KMS-11 (cell line): ENCODE data around the gene TUT4.

Experiments
- H2AFZ ChIP-seq: fragments of 200-600 bp; sonication (generic); 2 replicates; pipeline ENCODE4 v1.6.1; 2016; ENCODE audit warnings: antibody characterized with exemption, mixed run types, low read depth
- H3K27ac ChIP-seq: fragments of 200-600 bp; sonication (generic); 2 replicates; pipeline ENCODE4 v1.6.1; 2016; ENCODE audit warnings: mild to moderate bottlenecking, mixed run types
- H3K27me3 ChIP-seq: fragments of 200-600 bp; sonication (generic); 2 replicates; pipeline ENCODE4 v1.6.1; 2017; ENCODE audit warnings: mild to moderate bottlenecking, low read depth, mixed run types, moderate library complexity; ENCODE audit not compliant: insufficient read depth
- H3K36me3 ChIP-seq: fragments of 200-600 bp; sonication (generic); 2 replicates; pipeline ENCODE4 v1.6.1; 2017; ENCODE audit warnings: mild to moderate bottlenecking, mixed run types; ENCODE audit not compliant: insufficient read depth
- H3K4me1 ChIP-seq: fragments of 200-600 bp; sonication (generic); 2 replicates; pipeline ENCODE4 v1.6.1; 2016; ENCODE audit warnings: mild to moderate bottlenecking, low read depth, mixed run types; ENCODE audit not compliant: poor library complexity, severe bottlenecking
- H3K4me2 ChIP-seq: fragments of 200-600 bp; sonication (generic); 2 replicates; pipeline ENCODE4 v1.7.0; 2016; ENCODE audit warnings: mild to moderate bottlenecking, mixed run types
- H3K4me3 ChIP-seq: fragments of 200-600 bp; sonication (generic); IDR thresholded peaks from 2 replicates; pipeline ENCODE4 v1.6.1; 2017; ENCODE audit warnings: low read depth, low read length, mixed read lengths; ENCODE audit not compliant: insufficient read depth
- H3K79me2 ChIP-seq: fragments of 200-600 bp; sonication (generic); 2 replicates; pipeline ENCODE4 v1.6.1; 2016; ENCODE audit warnings: low read depth, mixed run types; ENCODE audit not compliant: insufficient read depth
- H3K9ac ChIP-seq: fragments of 200-600 bp; sonication (generic); 2 replicates; pipeline ENCODE4 v1.6.1; 2016; ENCODE audit warnings: mild to moderate bottlenecking, mixed run types
- H4K20me1 ChIP-seq: fragments of 200-600 bp; sonication (generic); 2 replicates; pipeline ENCODE4 v1.6.1; 2016; ENCODE audit warnings: mild to moderate bottlenecking, mixed run types; ENCODE audit not compliant: insufficient read depth
- TF ChIP-seq, protein P1 (sequence below): fragments of 200-600 bp; sonication (generic); conservative IDR thresholded peaks from 2 replicates; pipeline ENCODE4 v1.6.1; 2017; ENCODE audit warnings: low read depth, mild to moderate bottlenecking, antibody characterized with exemption, low read length, moderate library complexity, mixed read lengths

Gene TUT4

DNA sequence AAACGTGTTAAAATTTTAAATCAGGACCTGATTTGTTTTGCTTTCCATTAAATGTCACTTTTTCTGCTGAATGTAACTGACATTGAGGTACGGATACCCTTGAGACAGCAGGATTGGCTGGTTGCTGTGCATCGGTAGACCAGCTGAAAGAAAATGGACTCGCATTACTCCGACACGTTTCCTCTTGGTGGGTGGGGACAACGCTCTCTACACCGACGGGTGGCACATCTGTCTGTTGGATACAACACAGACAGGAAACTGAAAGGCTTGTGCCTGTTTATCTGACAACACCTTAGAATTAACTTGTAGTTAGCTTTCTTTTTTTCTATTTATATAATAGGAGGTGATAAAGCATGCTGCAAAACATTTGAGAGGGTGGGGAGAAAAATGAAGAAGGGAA, 129.1 kb downstream of the TUT4 start:
- Histone ChIP-seq H2AFZ (no peak overlapping the region), H3K27ac (no peak overlapping the region), H3K4me3 (no peak overlapping the region), H3K27me3 (no peaks in the 10 kb centered on the region), H3K36me3 (peaks cover 10% of the 10 kb centered on the region; the same call in 1 of the 2 replicates), H3K4me1 (no peaks in the 10 kb centered on the region), H3K9ac (no peak overlapping the region), H3K79me2 (no peaks in the 10 kb centered on the region), H3K4me2 (no peak overlapping the region), H4K20me1 (no peaks in the 10 kb centered on the region)
- TF ChIP-seq, protein P1, sequence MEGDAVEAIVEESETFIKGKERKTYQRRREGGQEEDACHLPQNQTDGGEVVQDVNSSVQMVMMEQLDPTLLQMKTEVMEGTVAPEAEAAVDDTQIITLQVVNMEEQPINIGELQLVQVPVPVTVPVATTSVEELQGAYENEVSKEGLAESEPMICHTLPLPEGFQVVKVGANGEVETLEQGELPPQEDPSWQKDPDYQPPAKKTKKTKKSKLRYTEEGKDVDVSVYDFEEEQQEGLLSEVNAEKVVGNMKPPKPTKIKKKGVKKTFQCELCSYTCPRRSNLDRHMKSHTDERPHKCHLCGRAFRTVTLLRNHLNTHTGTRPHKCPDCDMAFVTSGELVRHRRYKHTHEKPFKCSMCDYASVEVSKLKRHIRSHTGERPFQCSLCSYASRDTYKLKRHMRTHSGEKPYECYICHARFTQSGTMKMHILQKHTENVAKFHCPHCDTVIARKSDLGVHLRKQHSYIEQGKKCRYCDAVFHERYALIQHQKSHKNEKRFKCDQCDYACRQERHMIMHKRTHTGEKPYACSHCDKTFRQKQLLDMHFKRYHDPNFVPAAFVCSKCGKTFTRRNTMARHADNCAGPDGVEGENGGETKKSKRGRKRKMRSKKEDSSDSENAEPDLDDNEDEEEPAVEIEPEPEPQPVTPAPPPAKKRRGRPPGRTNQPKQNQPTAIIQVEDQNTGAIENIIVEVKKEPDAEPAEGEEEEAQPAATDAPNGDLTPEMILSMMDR = no peak

DNA sequence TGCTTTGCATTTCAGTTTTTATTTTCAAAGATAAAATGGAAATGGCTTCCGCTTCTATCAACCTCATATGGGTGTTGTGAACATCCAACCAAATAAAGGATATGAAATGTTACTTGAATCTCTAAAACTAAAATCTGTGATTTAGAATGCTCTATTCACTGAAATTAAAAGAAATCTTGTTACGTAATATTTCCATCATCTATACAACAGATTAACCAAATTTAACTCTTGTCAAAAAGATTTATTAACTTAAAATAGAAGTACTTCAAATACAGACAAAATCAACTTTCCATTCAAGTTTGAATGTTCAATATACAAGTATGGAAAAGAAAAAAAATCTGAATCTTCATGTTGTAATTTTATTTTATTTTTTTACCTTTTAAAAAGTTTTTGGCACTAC, 129.8 kb downstream of the TUT4 start:
- H3K4me1 ChIP-seq = no peaks in the 10 kb centered on the region
- H2AFZ ChIP-seq = no peak overlapping the region
- H3K4me3 ChIP-seq = no peak overlapping the region
- H4K20me1 ChIP-seq = no peaks in the 10 kb centered on the region
- H3K4me2 ChIP-seq = no peak overlapping the region
- no peak overlapping the region for H3K27ac ChIP-seq
- peaks cover 17% of the 10 kb centered on the region for H3K36me3 ChIP-seq
- H3K79me2 ChIP-seq = no peaks in the 10 kb centered on the region
- no peaks in the 10 kb centered on the region for H3K27me3 ChIP-seq
- no peak overlapping the region for H3K9ac ChIP-seq
- TF ChIP-seq, protein P1 = no peak

DNA sequence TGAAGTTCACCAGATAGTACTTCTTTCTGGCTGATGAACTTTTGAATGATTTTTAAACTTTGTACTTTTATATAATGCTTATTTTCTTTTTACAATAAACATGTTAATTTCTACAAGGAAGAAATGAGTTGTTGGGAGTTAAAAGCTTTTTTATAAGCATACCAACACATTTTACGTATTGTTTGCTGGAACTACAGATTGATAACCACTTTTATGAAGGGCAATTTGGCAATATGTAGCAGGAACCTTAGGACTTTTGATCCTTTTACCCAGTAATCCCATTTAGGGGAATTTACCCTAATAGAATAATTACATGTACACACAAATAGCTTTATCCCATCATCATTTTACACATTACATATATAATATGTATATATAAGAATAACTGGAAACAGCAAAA, 132.2 kb downstream of the TUT4 start:
- H3K4me2 ChIP-seq = no peak overlapping the region
- H3K9ac ChIP-seq = no peak overlapping the region
- no peaks in the 10 kb centered on the region for H3K27me3 ChIP-seq
- no peak overlapping the region for H2AFZ ChIP-seq
- TF ChIP-seq, protein P1 = no peak
- H3K4me1 ChIP-seq = no peaks in the 10 kb centered on the region
- H3K27ac ChIP-seq = no peak overlapping the region
- H4K20me1 ChIP-seq = no peaks in the 10 kb centered on the region
- H3K79me2 ChIP-seq = no peaks in the 10 kb centered on the region
- no peak overlapping the region for H3K4me3 ChIP-seq
- H3K36me3 ChIP-seq = peaks cover 20% of the 10 kb centered on the region

DNA sequence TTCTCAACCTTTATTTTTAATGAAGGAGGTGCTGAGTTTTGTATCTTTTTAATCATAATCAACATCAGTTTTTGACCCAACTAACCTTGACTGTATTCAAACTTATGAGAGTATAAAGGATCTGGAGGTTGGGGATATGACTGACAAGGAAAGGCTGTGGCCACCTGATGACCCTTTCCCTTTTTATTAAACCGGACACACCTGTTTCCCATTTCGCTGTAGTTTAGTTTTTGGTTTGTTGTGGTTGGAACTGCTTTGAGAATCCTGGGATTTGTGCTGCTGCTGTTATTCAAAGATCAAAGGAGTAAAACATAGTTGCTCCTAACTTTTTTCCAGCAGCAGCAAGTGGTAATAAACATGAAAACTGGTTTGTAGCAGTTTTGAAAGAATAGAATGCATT, 136.1 kb downstream of the TUT4 start:
- no peak overlapping the region for H3K27ac ChIP-seq
- H3K4me1 ChIP-seq = no peaks in the 10 kb centered on the region
- H3K79me2 ChIP-seq = no peaks in the 10 kb centered on the region
- no peaks in the 10 kb centered on the region for H3K27me3 ChIP-seq
- H4K20me1 ChIP-seq = no peaks in the 10 kb centered on the region
- no peak overlapping the region for H3K4me2 ChIP-seq
- no peak overlapping the region for H2AFZ ChIP-seq
- TF ChIP-seq, protein P1 = no peak
- H3K4me3 ChIP-seq = no peak overlapping the region
- peaks cover 36% of the 10 kb centered on the region for H3K36me3 ChIP-seq
- H3K9ac ChIP-seq = no peak overlapping the region
